OCI-LY3 (cell line): ENCODE measurements around the gene PRR13.

Experiments used
- H2AFZ ChIP-seq: fragments of 200-600, 300-600 bp; shearing (Covaris generic); 2 replicates; pipeline ENCODE4 v1.6.0; 2014; ENCODE audit warnings: antibody characterized with exemption, low read depth, low read length
- H3K27ac ChIP-seq: fragments of 200-600, 300-600 bp; sonication (generic); 2 replicates; pipeline ENCODE4 v1.5.1; 2014; ENCODE audit warnings: mild to moderate bottlenecking, low read length, moderate library complexity, mixed read lengths
- H3K27me3 ChIP-seq: fragments of 200-600, 300-600 bp; sonication (generic); 2 replicates; pipeline ENCODE4 v1.6.1; 2014; ENCODE audit warnings: low read depth, low read length, mixed read lengths
- H3K36me3 ChIP-seq: fragments of 200-600, 300-600 bp; sonication (generic); replicated peaks from 2 replicates; pipeline ENCODE3; 2014; ENCODE audit warnings: low read depth, low read length, mixed read lengths
- H3K4me1 ChIP-seq: fragments of 300-600, 200-600 bp; sonication (generic); 2 replicates; pipeline ENCODE4 v1.6.1; 2014; ENCODE audit warnings: low read length, mixed read lengths
- H3K4me2 ChIP-seq: fragments of 200-600, 300-600 bp; sonication (generic); 2 replicates; pipeline ENCODE4 v1.6.1; 2014; ENCODE audit warnings: low read length, mixed read lengths
- H3K4me3 ChIP-seq: fragments of 300-600, 200-600 bp; sonication (generic); 2 replicates; pipeline ENCODE4 v1.5.1; 2014; ENCODE audit warnings: antibody characterized with exemption, mild to moderate bottlenecking, low read length, moderate library complexity
- H3K79me2 ChIP-seq: fragments of 300-600, 200-600 bp; shearing (Covaris generic); 2 replicates; pipeline ENCODE4 v1.6.1; 2014; ENCODE audit warnings: mild to moderate bottlenecking, low read length, mixed read lengths
- H3K9ac ChIP-seq: fragments of 300-600, 200-600 bp; shearing (Covaris generic); 2 replicates; pipeline ENCODE4 v1.6.0; 2014; ENCODE audit warnings: mild to moderate bottlenecking, low read length, moderate library complexity
- H3K9me3 ChIP-seq: fragments of 200-600, 300-600 bp; shearing (Covaris generic); 2 replicates; pipeline ENCODE4 v1.6.1; 2014; ENCODE audit warnings: low read length, mixed read lengths; ENCODE audit not compliant: insufficient read depth
- H4K20me1 ChIP-seq: fragments of 200-600, 300-600 bp; sonication (generic); 2 replicates; pipeline ENCODE4 v1.6.1; 2016; ENCODE audit warnings: low read length, mixed read lengths; ENCODE audit not compliant: insufficient read depth
- CTCF ChIP-seq: fragments of 200-600, 300-600 bp; sonication (generic); IDR thresholded peaks from 2 replicates; pipeline ENCODE4 v1.5.1; 2014; ENCODE audit warnings: antibody characterized with exemption, low read length, low read depth
- EZH2phosphoT487 ChIP-seq: fragments of 200-600 bp; shearing (Covaris generic); IDR thresholded peaks from 2 replicates; pipeline ENCODE4 v1.6.1; 2018; ENCODE audit warnings: antibody characterized with exemption, mixed run types, low read depth

The PRR13 gene

GRCh38 chr12:53454707-53455106 lies 13.2 kb downstream of the PRR13 start:
- no peaks in the 10 kb centered on the region for H3K27me3 ChIP-seq
- H3K4me1 ChIP-seq, result peaks cover 18% of the 10 kb centered on the region
- no peak overlapping the region for H3K9ac ChIP-seq
- H3K4me2 ChIP-seq, result no peak overlapping the region
- H3K4me3 ChIP-seq, result no peak overlapping the region
- H4K20me1 ChIP-seq, result peaks cover 38% of the 10 kb centered on the region
- no peaks in the 10 kb centered on the region for H3K9me3 ChIP-seq
- no peak overlapping the region for H2AFZ ChIP-seq
- peaks cover 59% of the 10 kb centered on the region for H3K36me3 ChIP-seq
- TF ChIP-seq EZH2phosphoT487 (no peak), CTCF (no peak)
- peaks cover 69% of the 10 kb centered on the region for H3K79me2 ChIP-seq
- H3K27ac ChIP-seq, result no peak overlapping the region

- Histone ChIP-seq H3K27ac (no peak overlapping the region), H3K79me2 (peaks cover 89% of the 10 kb centered on the region), H3K9me3 (no peaks in the 10 kb centered on the region), H3K9ac (no peak overlapping the region), H3K27me3 (no peaks in the 10 kb centered on the region), H3K4me1 (peaks cover 15% of the 10 kb centered on the region), H3K4me3 (no peak overlapping the region), H2AFZ (no peak overlapping the region), H3K4me2 (no peak overlapping the region), H3K36me3 (peaks cover 80% of the 10 kb centered on the region), H4K20me1 (peaks cover 58% of the 10 kb centered on the region)
- TF ChIP-seq CTCF (no peak), EZH2phosphoT487 (no peak)
These were observed 15.3 kb downstream of the PRR13 start for GRCh38 chr12:53456654-53457366.

- H3K4me1 ChIP-seq, result peaks cover 2% of the 10 kb centered on the region
- H3K79me2 ChIP-seq, result peaks cover 90% of the 10 kb centered on the region
- no peaks in the 10 kb centered on the region for H3K9me3 ChIP-seq
- TF ChIP-seq EZH2phosphoT487, result no peak
- no peak for TF ChIP-seq CTCF
- H2AFZ ChIP-seq, result no peak overlapping the region
- no peak overlapping the region for H3K4me3 ChIP-seq
- H3K36me3 ChIP-seq, result peaks cover 88% of the 10 kb centered on the region
- peaks cover 61% of the 10 kb centered on the region for H4K20me1 ChIP-seq
- H3K27me3 ChIP-seq, result no peaks in the 10 kb centered on the region
- no peak overlapping the region for H3K9ac ChIP-seq
- no peak overlapping the region for H3K4me2 ChIP-seq
- no peak overlapping the region for H3K27ac ChIP-seq
These were observed 17.6 kb downstream of the PRR13 start for GRCh38 chr12:53459097-53459496.

GRCh38 chr12:53461059-53461458 lies 19.5 kb downstream of the PRR13 start:
- peaks cover 87% of the 10 kb centered on the region for H3K36me3 ChIP-seq
- peaks cover 87% of the 10 kb centered on the region for H3K79me2 ChIP-seq
- H4K20me1 ChIP-seq, result peaks cover 63% of the 10 kb centered on the region
- H3K9ac ChIP-seq, result no peak overlapping the region
- H3K9me3 ChIP-seq, result no peaks in the 10 kb centered on the region
- H3K27me3 ChIP-seq, result no peaks in the 10 kb centered on the region
- H3K4me2 ChIP-seq, result no peak overlapping the region
- no peak overlapping the region for H3K27ac ChIP-seq
- TF ChIP-seq CTCF (no peak), EZH2phosphoT487 (no peak)
- no peak overlapping the region for H2AFZ ChIP-seq
- H3K4me1 ChIP-seq, result no peaks in the 10 kb centered on the region
- H3K4me3 ChIP-seq, result no peak overlapping the region
